GM19468 (cell line): ENCODE measurements around the gene DDX10.

Experiments used
- ATAC-seq: cut with Tn5 transposase; IDR thresholded peaks from one replicate; pipeline ENCODE4 v1.9.1; 2021; ENCODE audit warnings: mild to moderate bottlenecking, moderate library complexity, moderate number of reproducible peaks; ENCODE audit not compliant: unreplicated experiment; ENCODE audit errors: extremely low read depth

Gene DDX10

GRCh38 chr11:108858622-108859021, 193.8 kb downstream of the DDX10 start:
- ATAC-seq: no peak

GRCh38 chr11:108859510-108859909, 194.6 kb downstream of the DDX10 start:
- no peak for ATAC-seq

GRCh38 chr11:108863528-108863927, 198.7 kb downstream of the DDX10 start:
- ATAC-seq: no peak

GRCh38 chr11:108865406-108865805, 200.5 kb downstream of the DDX10 start:
- ATAC-seq: no peak

GRCh38 chr11:108866781-108867180, 201.9 kb downstream of the DDX10 start:
- ATAC-seq: no peak

GRCh38 chr11:108870373-108871020, 205.6 kb downstream of the DDX10 start:
- no peak for ATAC-seq

DNA sequence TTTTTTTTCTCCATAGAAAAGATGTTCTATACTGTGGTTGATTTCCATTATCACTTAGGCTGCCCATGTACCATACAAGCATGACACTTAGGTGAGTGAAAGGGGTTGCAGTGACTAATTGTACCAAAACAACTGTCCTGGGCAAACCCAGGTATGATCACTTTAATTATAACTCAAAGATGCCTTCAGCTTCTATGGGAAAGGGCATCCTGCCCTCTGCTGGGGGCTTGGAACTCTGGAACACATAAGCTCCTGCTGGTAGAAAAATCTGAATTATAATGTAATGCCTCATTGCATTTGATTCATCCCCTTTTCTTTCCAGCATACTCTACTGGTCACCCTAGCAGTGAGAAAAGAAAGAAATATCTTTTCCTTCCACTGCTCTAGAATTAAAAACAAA, 206.3 kb downstream of the DDX10 start:
- no peak for ATAC-seq

- ATAC-seq: no peak
Measured at GRCh38 chr11:108871867-108872266, 207.0 kb downstream of the DDX10 start.

DNA sequence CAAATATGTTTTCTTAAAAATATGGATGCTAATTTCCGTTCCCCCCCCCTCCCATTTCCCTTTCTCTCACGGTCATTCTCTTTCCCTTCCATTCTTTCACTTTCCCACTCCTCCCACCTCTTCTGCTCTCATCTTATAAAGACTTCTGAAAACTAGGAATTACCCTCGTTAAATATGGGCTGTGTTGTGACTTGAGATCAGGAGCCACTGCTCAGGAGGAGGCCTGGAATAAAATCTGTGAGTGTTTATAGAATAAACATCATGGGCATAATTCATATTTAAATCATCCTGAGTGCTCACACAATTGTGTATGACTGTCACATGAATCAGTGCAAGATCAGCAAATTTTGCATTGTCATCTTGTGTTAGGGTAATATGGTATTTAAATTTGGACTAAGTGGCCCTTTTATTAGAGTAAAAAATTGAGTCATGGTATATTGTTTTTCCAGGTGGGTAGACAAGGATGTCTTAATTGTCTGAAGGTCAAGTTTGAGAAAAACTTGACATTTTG, 208.0 kb downstream of the DDX10 start:
- no peak for ATAC-seq

DNA sequence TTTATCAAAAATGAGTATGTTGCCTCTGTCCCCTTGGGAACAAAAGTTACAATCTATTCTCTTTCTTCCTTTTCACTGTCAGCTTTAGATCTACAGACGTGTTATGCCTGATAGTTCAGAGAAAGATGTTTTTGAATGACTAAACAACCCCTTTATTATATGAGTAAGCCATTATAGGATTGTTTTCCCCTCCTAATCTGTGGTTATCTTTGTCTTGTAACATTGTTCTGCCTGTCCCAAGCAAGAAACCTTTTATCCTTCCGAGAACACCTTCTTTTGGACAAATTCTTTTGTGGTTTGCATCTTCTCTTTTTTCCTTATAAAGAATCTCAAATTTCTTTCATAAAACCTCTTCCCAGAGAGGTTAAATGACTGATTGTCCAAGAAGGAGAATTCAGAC, 208.4 kb downstream of the DDX10 start:
- ATAC-seq: no peak

GRCh38 chr11:108873941-108874340, 209.1 kb downstream of the DDX10 start:
- ATAC-seq: no peak

DNA sequence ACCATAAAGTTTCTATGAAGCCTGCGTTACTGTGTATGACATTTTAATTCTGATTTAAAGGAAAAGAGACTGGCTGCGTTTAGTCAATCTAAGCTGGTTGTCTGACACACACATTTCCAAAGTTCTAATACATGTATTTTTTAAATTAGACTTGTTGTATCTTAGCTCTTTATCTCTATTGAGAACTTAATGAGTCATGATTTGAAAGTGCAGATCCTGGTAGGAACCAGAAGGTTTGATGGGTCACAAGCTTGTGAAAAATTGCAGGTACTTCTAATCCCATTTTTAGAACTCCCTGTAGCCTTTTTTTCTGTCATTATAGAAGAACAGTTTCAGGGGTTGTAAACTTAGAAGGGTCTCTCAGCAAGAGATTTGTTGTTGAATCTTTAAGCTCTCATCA, 210.3 kb downstream of the DDX10 start:
- no peak for ATAC-seq

GRCh38 chr11:108877178-108877577, 212.3 kb downstream of the DDX10 start:
- ATAC-seq: no peak

DNA sequence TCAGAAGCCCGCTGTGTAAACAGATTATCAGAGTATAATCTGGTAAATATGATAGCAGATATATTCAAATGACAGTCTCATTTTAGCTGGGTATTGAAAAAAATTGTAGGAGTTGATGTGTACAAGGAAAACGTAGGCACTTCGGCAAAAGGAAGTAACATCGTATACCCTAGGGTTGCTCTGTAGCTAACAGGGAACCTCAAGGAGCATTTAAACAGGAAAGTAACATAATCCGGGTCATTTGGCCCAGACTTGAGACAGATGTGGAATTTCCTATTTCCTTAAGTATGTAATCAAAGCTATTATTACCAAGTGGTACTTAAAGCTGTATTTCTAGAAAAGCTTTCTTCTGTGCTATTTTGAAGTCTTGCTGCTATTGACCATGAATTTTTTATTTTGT, 215.6 kb downstream of the DDX10 start:
- no peak for ATAC-seq

DNA sequence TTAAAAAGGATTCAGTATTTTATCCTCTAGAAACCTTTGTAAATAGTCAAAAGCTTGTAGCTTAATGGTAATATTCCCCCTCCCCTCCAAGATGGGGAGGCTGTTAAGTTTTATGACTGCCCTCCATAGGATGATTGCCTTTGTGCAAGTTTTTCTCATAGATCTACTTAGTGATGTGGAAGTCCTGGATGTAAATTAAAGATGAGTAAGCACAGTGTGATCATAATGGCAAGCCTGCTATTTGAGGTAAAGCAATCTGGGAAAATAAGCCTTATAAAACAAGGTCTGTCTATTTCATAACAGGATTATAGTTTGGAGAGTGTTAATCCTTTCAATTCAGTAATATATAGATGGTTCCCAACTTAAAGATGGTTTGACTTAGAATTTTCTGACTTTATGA, 216.3 kb downstream of the DDX10 start:
- no peak for ATAC-seq

DNA sequence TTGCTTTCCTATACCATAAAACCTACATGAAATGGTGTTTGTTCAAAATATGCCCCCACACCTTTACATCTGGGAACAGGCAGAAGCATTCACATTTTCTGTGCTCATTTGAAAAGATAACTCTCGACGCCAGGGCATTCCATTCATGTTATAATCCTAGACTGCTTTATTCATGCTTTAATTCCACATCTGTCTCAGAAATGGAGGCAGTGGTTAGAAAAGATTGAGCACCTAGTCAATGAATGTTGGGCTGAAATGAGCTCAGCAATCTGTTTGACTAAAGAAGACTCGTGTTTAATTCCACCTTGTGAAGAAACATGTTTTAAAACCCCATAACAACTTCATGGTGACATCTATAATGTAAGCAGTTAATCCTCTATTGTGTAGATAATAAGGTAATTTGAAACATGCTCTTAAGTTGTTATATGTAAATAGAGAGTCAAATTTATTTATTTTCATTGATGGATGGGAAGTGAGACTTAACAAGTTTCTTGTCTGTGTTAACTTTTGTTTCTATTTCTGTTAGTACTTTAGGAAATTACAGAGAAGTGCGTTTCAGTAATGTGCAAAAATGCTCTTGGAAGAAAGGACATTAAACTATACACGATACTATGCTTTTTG, 217.5 kb downstream of the DDX10 start:
- ATAC-seq: no peak

- ATAC-seq: no peak
Measured at GRCh38 chr11:108886005-108886659, 221.3 kb downstream of the DDX10 start.

GRCh38 chr11:108886660-108887009, 221.8 kb downstream of the DDX10 start:
- ATAC-seq: no peak

DNA sequence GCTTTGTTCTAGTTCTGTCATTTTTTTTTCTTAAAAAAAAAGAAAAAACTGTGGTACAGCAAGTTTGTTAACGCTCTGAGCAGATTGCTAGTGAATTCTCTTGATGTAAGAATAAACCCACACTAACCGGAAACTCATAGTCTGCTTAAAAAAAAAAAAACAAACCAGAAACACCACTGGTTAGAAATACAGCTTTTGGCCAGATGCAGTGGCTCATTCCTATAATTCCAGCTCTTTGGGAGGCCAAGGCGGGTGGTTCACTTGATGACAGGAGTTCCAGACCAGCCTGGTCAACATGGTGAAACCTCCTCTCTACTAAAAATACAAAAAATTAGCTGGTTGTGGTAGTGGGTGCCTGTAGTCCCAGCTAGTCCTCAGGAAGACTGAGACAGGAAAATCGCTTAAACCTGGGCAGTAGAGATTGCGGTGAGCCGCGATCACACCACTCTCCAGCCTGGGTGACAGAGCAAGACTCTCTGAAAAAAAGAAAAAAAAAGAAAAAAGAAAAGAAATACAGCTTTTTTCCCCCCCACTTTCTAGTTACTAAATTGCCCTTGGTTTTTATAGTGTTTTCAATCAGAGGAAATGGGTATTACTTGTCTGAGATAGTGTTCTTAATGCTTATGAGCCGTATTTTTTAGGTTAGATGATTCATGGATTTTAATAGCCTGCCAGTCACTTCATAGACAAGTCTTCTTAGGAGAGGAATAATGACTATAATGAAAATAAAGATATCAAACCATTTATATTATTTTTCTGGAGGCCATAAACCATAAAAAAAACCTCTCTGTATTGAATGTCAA, 222.8 kb downstream of the DDX10 start:
- ATAC-seq: no peak

DNA sequence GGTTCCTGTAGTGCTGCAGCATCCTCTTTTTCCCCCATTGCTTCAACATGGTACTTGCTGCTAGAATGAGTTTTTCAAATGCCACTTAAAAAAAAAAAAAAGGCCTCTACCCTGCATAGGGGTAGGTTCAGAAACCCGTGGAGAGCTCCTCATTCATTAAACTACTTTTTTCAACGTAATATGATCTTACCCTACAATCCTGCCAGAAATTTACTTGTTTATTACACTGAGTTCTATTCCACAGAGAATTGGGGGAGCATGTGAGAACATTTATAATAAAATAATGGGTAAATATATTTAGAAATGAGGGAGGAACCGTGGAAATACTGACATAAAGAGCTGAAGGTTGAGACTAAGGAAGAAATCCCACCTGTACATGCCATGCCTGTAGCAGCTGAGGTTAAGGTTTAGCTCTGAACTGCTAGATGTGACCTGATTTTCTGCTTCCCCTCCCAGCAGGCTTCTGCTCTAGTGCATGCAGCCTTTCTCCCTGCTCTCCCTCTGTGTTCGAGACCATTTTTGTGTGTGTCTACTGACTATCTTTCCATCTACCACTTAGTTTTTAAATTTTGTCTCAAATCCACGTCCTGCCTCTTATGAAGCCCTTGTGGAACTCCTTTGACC, 225.7 kb downstream of the DDX10 start:
- ATAC-seq: no peak
